Endodermal cell (in vitro differentiated cells): ENCODE data around the gene SREK1IP1. TPM values are rescaled to one million over a fixed set of nuclear protein-coding genes. Genes with fewer than 3 reads are reported as not detected.

Source experiments
- DNase-seq: peaks from one replicate; pipeline ENCODE4 v3.0.0-alpha.2; 2017
- H3K27ac ChIP-seq: 2 replicates; pipeline ENCODE4 v1.5.1; 2013; ENCODE audit warnings: mild to moderate bottlenecking, low read depth, low read length, moderate library complexity
- H3K27me3 ChIP-seq: 2 replicates; pipeline ENCODE4 v1.6.1; 2013; ENCODE audit warnings: mild to moderate bottlenecking, low read length, moderate library complexity; ENCODE audit not compliant: insufficient read depth, control insufficient read depth, poor library complexity, severe bottlenecking
- H3K36me3 ChIP-seq: 2 replicates; pipeline ENCODE4 v1.7.0; 2013; ENCODE audit warnings: mild to moderate bottlenecking, low read length, moderate library complexity; ENCODE audit not compliant: control insufficient read depth, insufficient read depth
- H3K4me1 ChIP-seq: one replicate; pipeline ENCODE4 v1.7.0; 2013; ENCODE audit warnings: low read length; ENCODE audit not compliant: control insufficient read depth, insufficient read depth
- H3K4me3 ChIP-seq: 2 replicates; pipeline ENCODE4 v1.5.1; 2013; ENCODE audit warnings: mild to moderate bottlenecking, low read length, moderate library complexity
- H3K9ac ChIP-seq: 2 replicates; pipeline ENCODE4 v1.6.1; 2013; ENCODE audit warnings: mild to moderate bottlenecking, low read length, moderate library complexity; ENCODE audit not compliant: poor library complexity, severe bottlenecking; ENCODE audit errors: extremely low read depth
- H3K9me3 ChIP-seq: 2 replicates; pipeline ENCODE4 v1.6.1; 2013; ENCODE audit warnings: mild to moderate bottlenecking, low read length, moderate library complexity; ENCODE audit not compliant: control insufficient read depth
- H3K27ac Mint-ChIP-seq: 2 replicates; pipeline ENCODE4 v1.8.0; 2020; ENCODE audit warnings: mixed read lengths
- H3K27me3 Mint-ChIP-seq: 2 replicates; pipeline ENCODE4 v1.8.0; 2021; ENCODE audit warnings: mild to moderate bottlenecking, mixed read lengths; ENCODE audit not compliant: insufficient read depth
- H3K36me3 Mint-ChIP-seq: 2 replicates; pipeline ENCODE4 v1.8.0; 2020; ENCODE audit warnings: low read depth, mixed read lengths
- H3K4me1 Mint-ChIP-seq: 2 replicates; pipeline ENCODE4 v1.8.0; 2020; ENCODE audit warnings: mixed read lengths
- H3K4me3 Mint-ChIP-seq: 2 replicates; pipeline ENCODE4 v1.8.0; 2020; ENCODE audit warnings: mild to moderate bottlenecking, moderate library complexity, mixed read lengths
- H3K9me3 Mint-ChIP-seq: 2 replicates; pipeline ENCODE4 v1.8.0; 2020; ENCODE audit warnings: mild to moderate bottlenecking, mixed read lengths
- CTCF ChIP-seq: fragments of 200-600 bp; sonication (generic); conservative IDR thresholded peaks from 2 replicates; pipeline ENCODE4 v1.5.0; 2021; ENCODE audit warnings: antibody characterized with exemption, mild to moderate bottlenecking
- WGBS, 2 experiments: methylation state at CpG; one replicate each; pipeline versions ENCODE4 v1.1.5 to v1.1.7; 2013; ENCODE audit warnings: missing lambda C conversion rate in 2 of 2, mixed read lengths in 1 of 2; ENCODE audit not compliant: insufficient coverage in 1 of 2, insufficient read length in 1 of 2; 5-methylcytosine and 5-hydroxymethylcytosine counted together
- total RNA-seq, 2 donors: library from RNA; stranded (reverse); fragmentation: NEBNext Ultra II Directional in 1 of 2; extraction: Animal tissue kit (Norgen Biotek cat#: 25700) in 1 of 2; gene quantifications; 2 replicates in 1 of 2; 3 replicates in 1 of 2; pipeline ENCODE4 v1.2.1, GENCODE V29; 2021

The SREK1IP1 gene
- total RNA-seq, 2 donors from 2014 or later = 51.6 to 55.1 TPM

- Mint-ChIP-seq H3K36me3 (peaks cover 36% of the 10 kb centered on the region), H3K9me3 (peaks cover 17% of the 10 kb centered on the region), H3K4me3 (peak overlapping the region; percentile 91), H3K27me3 (no peaks in the 10 kb centered on the region), H3K4me1 (peaks cover 54% of the 10 kb centered on the region), H3K27ac (peak overlapping the region; percentile 95)
- Histone ChIP-seq H3K4me3 (peak overlapping the region; percentile 95), H3K36me3 (peaks cover 19% of the 10 kb centered on the region), H3K27me3 (no peaks in the 10 kb centered on the region), H3K4me1 (peaks cover 4% of the 10 kb centered on the region), H3K9ac (peak overlapping the region; percentile 84), H3K27ac (no peak overlapping the region), H3K9me3 (peaks cover 22% of the 10 kb centered on the region)
- 2 to 3% methylated on average over 8 to 9 of the region's 9 CpGs for WGBS, 2 experiments
- peak; percentile 88 for DNase-seq
- TF ChIP-seq CTCF = no peak
Observed at GRCh38 chr5:64690104-64690416, 78.4 kb downstream of the SREK1IP1 start.

GRCh38 chr5:64688965-64689364 lies 79.5 kb downstream of the SREK1IP1 start:
- peaks cover 8% of the 10 kb centered on the region for H3K36me3 ChIP-seq
- Mint-ChIP-seq H3K27me3 (no peaks in the 10 kb centered on the region), H3K36me3 (peaks cover 25% of the 10 kb centered on the region), H3K4me3 (peak overlapping the region; percentile 91), H3K4me1 (peaks cover 62% of the 10 kb centered on the region), H3K9me3 (peaks cover 8% of the 10 kb centered on the region), H3K27ac (peak overlapping the region; percentile 95)
- DNase-seq = no peak
- peak overlapping the region; percentile 95 for H3K4me3 ChIP-seq
- no peaks in the 10 kb centered on the region for H3K27me3 ChIP-seq
- no peak overlapping the region for H3K27ac ChIP-seq
- H3K9ac ChIP-seq = no peak overlapping the region
- H3K4me1 ChIP-seq = peaks cover 4% of the 10 kb centered on the region
- TF ChIP-seq CTCF = no peak
- H3K9me3 ChIP-seq = peaks cover 11% of the 10 kb centered on the region
- 31 to 73% methylated on average over 1 to 2 of the region's 3 CpGs for WGBS, 2 experiments

GRCh38 chr5:64688391-64688790 lies 80.1 kb downstream of the SREK1IP1 start:
- DNase-seq = no peak
- WGBS, 2 experiments = 97% methylated on average over 3 of the region's 3 CpGs; no CpG with 5 or more reads in 1 of the 2 experiments
- Histone ChIP-seq H3K4me1 (peaks cover 4% of the 10 kb centered on the region), H3K4me3 (no peak overlapping the region), H3K36me3 (peaks cover 2% of the 10 kb centered on the region), H3K9me3 (peaks cover 5% of the 10 kb centered on the region), H3K27me3 (no peaks in the 10 kb centered on the region), H3K9ac (no peak overlapping the region), H3K27ac (no peak overlapping the region)
- H3K27ac Mint-ChIP-seq = no peak overlapping the region
- H3K27me3 Mint-ChIP-seq = no peaks in the 10 kb centered on the region
- no peak for TF ChIP-seq CTCF
- peaks cover 2% of the 10 kb centered on the region for H3K9me3 Mint-ChIP-seq
- no peak overlapping the region for H3K4me3 Mint-ChIP-seq
- peaks cover 59% of the 10 kb centered on the region for H3K4me1 Mint-ChIP-seq
- H3K36me3 Mint-ChIP-seq = peaks cover 19% of the 10 kb centered on the region
